Mesothelial cell of epicardium (in vitro differentiated cells): ENCODE data around the gene TIAM1. TPM values are rescaled to one million over a fixed set of nuclear protein-coding genes. Genes with fewer than 3 reads are reported as not detected.

Source experiments
- DNase-seq, 2 experiments: peaks; one replicate each; pipeline ENCODE4 v3.0.0; 2021; ENCODE audit warnings: low spot score in 2 of 2; ENCODE audit not compliant: unreplicated experiment in 2 of 2
- H3K27ac Mint-ChIP-seq: 2 replicates; pipeline ENCODE4 v1.8.0; 2021; ENCODE audit warnings: mixed read lengths
- H3K27me3 Mint-ChIP-seq: 2 replicates; pipeline ENCODE4 v1.8.0; 2021; ENCODE audit warnings: low read depth, mixed read lengths
- H3K36me3 Mint-ChIP-seq: 2 replicates; pipeline ENCODE4 v1.8.0; 2021; ENCODE audit warnings: mixed read lengths
- H3K4me1 Mint-ChIP-seq: 2 replicates; pipeline ENCODE4 v1.8.0; 2021; ENCODE audit warnings: mixed read lengths
- H3K4me3 Mint-ChIP-seq: 2 replicates; pipeline ENCODE4 v1.8.0; 2021; ENCODE audit warnings: mild to moderate bottlenecking, moderate library complexity, mixed read lengths
- H3K9me3 Mint-ChIP-seq: 2 replicates; pipeline ENCODE4 v1.8.0; 2021; ENCODE audit warnings: mixed read lengths
- total RNA-seq: library from RNA; stranded (reverse); gene quantifications from 3 replicates; pipeline ENCODE4 v1.2.1, GENCODE V29; 2021
- TF ChIP-seq, protein P1 (sequence below): fragments of 200-600 bp; sonication (generic); IDR thresholded peaks from one replicate; pipeline ENCODE4 v1.5.0; 2021; ENCODE audit warnings: antibody characterized with exemption; ENCODE audit not compliant: unreplicated experiment

The TIAM1 gene
- total RNA-seq, 1 donor from 2014 or later, result 53.4 TPM

DNA sequence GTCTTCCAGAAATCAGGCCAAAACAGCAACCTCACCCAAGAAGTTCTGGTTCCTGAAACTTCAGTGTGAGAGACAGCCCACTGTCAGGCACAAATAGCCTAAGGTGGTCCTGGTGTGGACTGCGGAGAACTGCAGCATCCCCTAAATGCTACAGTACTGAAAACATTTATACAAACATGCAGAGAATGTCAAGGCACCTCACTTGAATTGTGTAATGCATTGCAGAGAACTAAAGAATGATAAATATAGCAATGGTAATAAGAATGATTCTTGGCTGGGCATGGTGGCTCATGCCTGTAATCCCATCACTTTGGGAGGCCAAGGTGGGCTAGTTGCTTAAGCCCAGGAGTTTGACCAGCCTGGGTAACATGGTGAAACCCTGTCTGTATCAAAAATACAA lies 138.6 kb downstream of the TIAM1 start:
- H3K4me3 Mint-ChIP-seq, result no peak overlapping the region
- peaks cover 18% of the 10 kb centered on the region for H3K36me3 Mint-ChIP-seq
- no peaks in the 10 kb centered on the region for H3K4me1 Mint-ChIP-seq
- TF ChIP-seq, protein P1, sequence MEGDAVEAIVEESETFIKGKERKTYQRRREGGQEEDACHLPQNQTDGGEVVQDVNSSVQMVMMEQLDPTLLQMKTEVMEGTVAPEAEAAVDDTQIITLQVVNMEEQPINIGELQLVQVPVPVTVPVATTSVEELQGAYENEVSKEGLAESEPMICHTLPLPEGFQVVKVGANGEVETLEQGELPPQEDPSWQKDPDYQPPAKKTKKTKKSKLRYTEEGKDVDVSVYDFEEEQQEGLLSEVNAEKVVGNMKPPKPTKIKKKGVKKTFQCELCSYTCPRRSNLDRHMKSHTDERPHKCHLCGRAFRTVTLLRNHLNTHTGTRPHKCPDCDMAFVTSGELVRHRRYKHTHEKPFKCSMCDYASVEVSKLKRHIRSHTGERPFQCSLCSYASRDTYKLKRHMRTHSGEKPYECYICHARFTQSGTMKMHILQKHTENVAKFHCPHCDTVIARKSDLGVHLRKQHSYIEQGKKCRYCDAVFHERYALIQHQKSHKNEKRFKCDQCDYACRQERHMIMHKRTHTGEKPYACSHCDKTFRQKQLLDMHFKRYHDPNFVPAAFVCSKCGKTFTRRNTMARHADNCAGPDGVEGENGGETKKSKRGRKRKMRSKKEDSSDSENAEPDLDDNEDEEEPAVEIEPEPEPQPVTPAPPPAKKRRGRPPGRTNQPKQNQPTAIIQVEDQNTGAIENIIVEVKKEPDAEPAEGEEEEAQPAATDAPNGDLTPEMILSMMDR, result no peak
- no peak for DNase-seq
- no peaks in the 10 kb centered on the region for H3K9me3 Mint-ChIP-seq
- peak overlapping the region; percentile 19 for H3K27ac Mint-ChIP-seq
- no peaks in the 10 kb centered on the region for H3K27me3 Mint-ChIP-seq

DNA sequence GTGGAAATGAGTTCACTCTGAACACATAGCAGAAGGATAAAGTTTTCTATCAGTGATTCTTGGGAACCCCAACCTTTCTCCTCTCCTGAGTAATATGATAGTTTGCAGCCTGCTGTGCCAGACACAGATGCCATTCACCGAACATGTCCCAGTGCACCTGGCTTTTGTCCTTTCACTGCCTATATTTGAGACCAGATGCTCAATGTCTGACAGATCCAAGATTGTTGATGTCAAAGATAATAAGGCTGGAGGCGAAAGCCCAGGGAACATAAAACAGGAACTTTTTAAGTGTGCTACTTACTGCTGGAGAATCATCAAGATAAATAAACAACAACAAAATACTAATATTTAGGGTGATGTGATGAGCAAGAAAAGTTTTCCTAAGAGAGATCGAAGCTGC lies 139.3 kb downstream of the TIAM1 start:
- Mint-ChIP-seq H3K27me3 (no peaks in the 10 kb centered on the region), H3K27ac (no peak overlapping the region), H3K9me3 (no peaks in the 10 kb centered on the region), H3K4me1 (no peaks in the 10 kb centered on the region), H3K4me3 (no peak overlapping the region), H3K36me3 (peaks cover 16% of the 10 kb centered on the region)
- DNase-seq, result no peak
- TF ChIP-seq, protein P1, result no peak

DNA sequence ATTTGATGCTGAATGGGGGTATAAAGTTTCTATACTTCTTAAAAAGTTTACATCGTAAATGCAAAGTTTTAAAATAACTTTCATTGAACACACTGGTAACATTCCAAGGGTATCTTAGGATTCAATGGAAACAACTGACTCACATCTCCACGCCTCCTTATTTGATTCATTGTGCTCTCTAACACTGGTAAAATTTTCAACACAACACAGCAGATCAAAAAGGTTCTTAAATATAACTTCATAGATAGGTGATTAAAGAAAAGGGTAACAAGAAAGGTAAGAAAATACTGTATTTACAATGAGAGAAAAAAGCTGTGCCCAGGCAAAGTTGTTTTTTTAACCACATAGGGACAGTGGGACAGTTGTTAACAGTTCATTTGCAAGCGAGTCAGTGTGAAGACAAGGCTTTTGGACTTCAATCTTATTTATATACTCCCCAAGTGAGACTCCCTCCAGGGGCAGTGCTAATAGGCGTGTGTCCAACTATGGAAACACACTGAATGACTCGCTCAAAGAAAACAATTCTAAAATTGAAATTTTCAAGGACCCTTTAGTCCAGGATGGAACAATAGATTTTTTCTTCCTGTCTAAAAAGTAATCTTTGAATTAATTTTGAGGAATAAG lies 140.5 kb downstream of the TIAM1 start:
- H3K4me3 Mint-ChIP-seq, result no peak overlapping the region
- H3K36me3 Mint-ChIP-seq, result peaks cover 5% of the 10 kb centered on the region
- H3K9me3 Mint-ChIP-seq, result no peaks in the 10 kb centered on the region
- no peaks in the 10 kb centered on the region for H3K27me3 Mint-ChIP-seq
- no peaks in the 10 kb centered on the region for H3K4me1 Mint-ChIP-seq
- no peak overlapping the region for H3K27ac Mint-ChIP-seq
- no peak for DNase-seq
- TF ChIP-seq, protein P1, result no peak

DNA sequence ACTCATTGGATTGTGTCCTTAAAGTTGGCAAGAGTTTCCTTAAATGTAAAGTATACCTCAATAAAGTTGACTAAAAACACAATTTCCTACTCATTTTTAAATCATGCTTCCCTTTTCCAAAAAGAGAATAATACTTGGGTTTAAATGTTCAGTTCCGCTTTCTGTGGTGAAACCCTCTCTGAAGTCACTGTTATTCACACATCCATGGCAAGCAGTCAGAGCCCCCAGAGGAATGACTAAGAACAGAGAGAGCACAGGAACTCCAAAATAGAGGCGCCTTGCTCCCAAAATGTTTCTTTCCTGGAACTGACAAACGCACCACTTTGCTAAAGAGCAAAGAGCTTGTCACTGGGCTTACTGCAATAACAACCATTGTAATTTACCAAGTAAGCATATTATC lies 142.5 kb downstream of the TIAM1 start:
- H3K4me3 Mint-ChIP-seq, result no peak overlapping the region
- no peak for DNase-seq
- peaks cover 6% of the 10 kb centered on the region for H3K36me3 Mint-ChIP-seq
- H3K9me3 Mint-ChIP-seq, result peaks cover 4% of the 10 kb centered on the region
- H3K27ac Mint-ChIP-seq, result no peak overlapping the region
- TF ChIP-seq, protein P1, result no peak
- no peaks in the 10 kb centered on the region for H3K4me1 Mint-ChIP-seq
- no peaks in the 10 kb centered on the region for H3K27me3 Mint-ChIP-seq

DNA sequence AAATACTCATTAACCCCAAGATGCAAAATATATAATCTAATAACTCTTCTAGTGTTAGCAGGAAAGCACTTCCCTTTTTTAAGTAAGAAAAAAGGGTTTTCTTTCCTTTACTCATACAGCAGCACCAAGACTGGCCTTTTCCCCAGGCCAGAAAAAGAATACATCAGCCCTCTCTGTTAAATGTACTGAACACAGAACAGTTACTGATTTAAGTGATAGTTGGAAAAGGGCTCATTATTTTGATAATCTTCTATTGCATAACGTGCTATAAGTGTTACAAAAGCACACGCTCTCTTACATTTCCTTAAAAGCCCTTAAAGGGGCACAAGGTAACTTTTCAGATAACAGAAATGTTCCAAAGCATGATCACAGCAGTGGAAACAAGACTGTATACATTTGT lies 142.9 kb downstream of the TIAM1 start:
- Mint-ChIP-seq H3K27ac (no peak overlapping the region), H3K9me3 (peaks cover 5% of the 10 kb centered on the region), H3K36me3 (peaks cover 6% of the 10 kb centered on the region), H3K4me3 (no peak overlapping the region), H3K4me1 (no peaks in the 10 kb centered on the region), H3K27me3 (no peaks in the 10 kb centered on the region)
- TF ChIP-seq, protein P1, result no peak
- DNase-seq, result no peak

DNA sequence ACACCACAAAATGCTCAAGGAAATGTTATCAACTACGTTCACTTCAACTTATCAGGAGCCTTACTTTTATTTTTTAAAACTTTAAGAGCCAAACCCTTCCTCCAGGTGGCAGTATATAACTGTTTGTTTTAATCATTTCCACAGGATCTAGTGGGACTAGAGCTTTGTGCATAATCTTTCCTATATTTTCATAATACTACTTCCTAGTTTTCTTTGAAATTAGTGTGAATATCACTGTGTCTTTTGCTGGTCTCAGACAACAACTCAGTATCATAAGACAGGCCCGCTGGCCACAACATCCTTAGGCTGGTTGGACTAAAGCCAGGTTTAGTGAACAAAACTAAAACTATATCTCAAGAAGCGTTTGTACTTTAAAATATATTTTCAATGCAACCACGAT lies 145.5 kb downstream of the TIAM1 start:
- TF ChIP-seq, protein P1, result peak; percentile 68
- H3K27me3 Mint-ChIP-seq, result no peaks in the 10 kb centered on the region
- DNase-seq, result no peak
- peaks cover 17% of the 10 kb centered on the region for H3K36me3 Mint-ChIP-seq
- no peak overlapping the region for H3K4me3 Mint-ChIP-seq
- H3K4me1 Mint-ChIP-seq, result no peaks in the 10 kb centered on the region
- H3K27ac Mint-ChIP-seq, result no peak overlapping the region
- peaks cover 8% of the 10 kb centered on the region for H3K9me3 Mint-ChIP-seq
